Heart left ventricle (tissue), 13 donors: ENCODE data around the gene CADM2.

Experiments
- CTCF ChIP-seq, 12 donors: fragments of 200-600 bp; sonication (generic) in 4 of 12; IDR thresholded peaks; one replicate each; pipeline versions ENCODE4 v1.5.0 to v1.8.0; 2018 to 2022; ENCODE audit warnings: antibody characterized with exemption in 12 of 12, mild to moderate bottlenecking in 5 of 12
- POLR2A ChIP-seq, 2 donors: fragments of 450-650 bp; IDR thresholded peaks; one replicate each; pipeline ENCODE4 v1.6.1; 2017; ENCODE audit warnings: antibody characterized with exemption in 2 of 2, mild to moderate bottlenecking in 2 of 2, moderate library complexity in 2 of 2
- donor health status: ischemic (EF 13 %, LVEDD 7.1; RV severe dilation, severe dysfunction).
- donor health status: DM: no; HTN: yes; CAD: no.
- donor health status: DM: no; HTN: no; CAD: no.
- donor health status: ischemic (EF 25% LVEDD 6.9; RV normal size, moderate dysfunction).
- donor health status: ischemic (EF 25% LVEDD 5.7; RV mildly dilated, moderate dysfunction).
- donor health status: ischemic (EF 35%, LVEDD 5.7; RV mildly dilated, moderate dysfunction).
- donor health status: nonischemic (EF 11% LVEDD 7.7; RV severe dilation, severe dysfunction).
- donor health status: DM: yes; HTN: yes; CAD: no.
- donor health status: PGD.
- donor health status: ischemic (EF 29% LVEDD 5.4; RV normal size, mild dysfunction).
- donor health status: nonischemic (EF 23%, LVEDD 6.1; RV moderate dilation, normal function).

DNA sequence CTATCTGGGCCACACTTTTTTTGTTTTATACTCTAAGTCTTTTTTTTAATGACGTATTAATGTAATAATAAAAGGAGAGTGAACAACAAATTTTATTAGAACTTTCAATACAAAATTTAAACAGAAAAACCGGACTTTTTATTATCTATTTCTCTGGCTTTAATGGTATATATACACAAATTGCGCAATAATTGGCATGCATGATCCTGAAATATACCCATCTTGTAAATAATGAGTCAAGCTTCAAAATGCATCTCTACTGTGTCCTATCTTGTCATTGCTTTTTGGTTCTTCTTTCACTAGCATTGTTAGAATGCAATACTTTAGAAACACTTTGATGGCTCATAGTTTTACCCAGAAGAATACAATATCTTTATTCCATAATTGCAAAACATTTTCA, 963.6 kb downstream of the CADM2 start:
- TF ChIP-seq POLR2A (IDR thresholded peaks at IDR 0.05) (no peak), CTCF (IDR thresholded peaks at IDR 0.05) (no peak)
